PC-9 (cell line): ENCODE data around the gene VSIG10L.

Experiments used
- EZH2 ChIP-seq: fragments of 200-600 bp; sonication (generic); IDR thresholded peaks from 2 replicates; pipeline ENCODE4 v1.8.0; 2017; ENCODE audit warnings: antibody characterized with exemption, low read depth
- TF ChIP-seq, protein P1 (sequence below): fragments of 200-600 bp; sonication (generic); conservative IDR thresholded peaks from 2 replicates; pipeline ENCODE4 v1.6.1; 2017; ENCODE audit warnings: mixed run types, antibody characterized with exemption, mild to moderate bottlenecking, moderate library complexity

GRCh38 chr19:51354742-51355148 is 12.8 kb upstream of the VSIG10L start:
- TF ChIP-seq, protein P1, sequence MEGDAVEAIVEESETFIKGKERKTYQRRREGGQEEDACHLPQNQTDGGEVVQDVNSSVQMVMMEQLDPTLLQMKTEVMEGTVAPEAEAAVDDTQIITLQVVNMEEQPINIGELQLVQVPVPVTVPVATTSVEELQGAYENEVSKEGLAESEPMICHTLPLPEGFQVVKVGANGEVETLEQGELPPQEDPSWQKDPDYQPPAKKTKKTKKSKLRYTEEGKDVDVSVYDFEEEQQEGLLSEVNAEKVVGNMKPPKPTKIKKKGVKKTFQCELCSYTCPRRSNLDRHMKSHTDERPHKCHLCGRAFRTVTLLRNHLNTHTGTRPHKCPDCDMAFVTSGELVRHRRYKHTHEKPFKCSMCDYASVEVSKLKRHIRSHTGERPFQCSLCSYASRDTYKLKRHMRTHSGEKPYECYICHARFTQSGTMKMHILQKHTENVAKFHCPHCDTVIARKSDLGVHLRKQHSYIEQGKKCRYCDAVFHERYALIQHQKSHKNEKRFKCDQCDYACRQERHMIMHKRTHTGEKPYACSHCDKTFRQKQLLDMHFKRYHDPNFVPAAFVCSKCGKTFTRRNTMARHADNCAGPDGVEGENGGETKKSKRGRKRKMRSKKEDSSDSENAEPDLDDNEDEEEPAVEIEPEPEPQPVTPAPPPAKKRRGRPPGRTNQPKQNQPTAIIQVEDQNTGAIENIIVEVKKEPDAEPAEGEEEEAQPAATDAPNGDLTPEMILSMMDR = no peak
- no peak for TF ChIP-seq EZH2
